Measurements from ENCODE around the gene GALNT5. TPM values are rescaled to one million over a fixed set of nuclear protein-coding genes. Genes with fewer than 3 reads are reported as not detected.
A peak's percentile ranks its signal among the peaks of the same experiment; 100 is the strongest.

GALNT5 gene
- total and polyA plus RNA-seq, 2 donors (not counting 3 experiments of a cell fraction or from before 2014, with no cell fraction given) = not detected

- DNase-seq (ENCODE audit: low read depth, low spot score) (peak; percentile 65), FAIRE-seq (peak; percentile 68)
- CTCF ChIA-PET = interaction anchor here (0.6 to 15.2 kb wide), 12 partner anchors 9 to 1955 kb away, joined by 3 to 249 read pairs (median 4); no protein-coding TSS in a partner anchor
- Histone ChIP-seq H3K36me3 (ENCODE audit: control insufficient read depth in 2 of 2, extremely low read depth in 1 of 2, insufficient read depth in 2 of 2, low read length in 2 of 2) (no peaks in the 10 kb centered on the region), H3K27me3 (ENCODE audit: control insufficient read depth in 2 of 2, insufficient read depth in 2 of 2, low read length in 2 of 2) (peaks cover 0 to 4% of the 10 kb centered on the region in 2 experiments), H4K20me1 (replicated peaks; ENCODE audit: control insufficient read depth, extremely low read depth, insufficient read depth, low read length) (no peaks in the 10 kb centered on the region), H3K9me3 (replicated peaks; ENCODE audit: control insufficient read depth, insufficient read depth, low read length) (no peaks in the 10 kb centered on the region), H3K4me3 (replicated peaks in 1 of 3; ENCODE audit: insufficient read depth in 1 of 3, low read depth in 1 of 3, low read length in 3 of 3) (no peak overlapping the region), H2AFZ (ENCODE audit: low read depth, low read length) (no peak overlapping the region), H3K27ac (ENCODE audit: insufficient read depth, low read depth, low read length) (no peak overlapping the region), H3K4me2 (ENCODE audit: insufficient read depth, low read length) (no peak overlapping the region), H3K79me2 (ENCODE audit: control insufficient read depth, insufficient read depth, low read length) (no peaks in the 10 kb centered on the region), H3K4me1 (ENCODE audit: control insufficient read depth, extremely low read depth, insufficient read depth, low read length) (no peaks in the 10 kb centered on the region), H3K9me1 (replicated peaks; ENCODE audit: control insufficient read depth, extremely low read depth, insufficient read depth, low read length) (no peaks in the 10 kb centered on the region), H3K9ac (replicated peaks; ENCODE audit: extremely low read depth, insufficient read depth, low read length) (no peak overlapping the region)
- POLR2A ChIA-PET = no interaction called here
- dilution Hi-C loops (cut with MboI; ENCODE audit: extremely low pct_ligation_motif_present, low sequenced_read_pairs) = no loop called here
- intact Hi-C loops (cut with micrococcal nuclease) = loop anchor here (1.0 to 5.0 kb wide), 4 partner anchors 25 to 1956 kb away; no protein-coding TSS in a partner anchor
- no TSS peak for BruUV-seq (replicated peaks)
- TF ChIP-seq POLR2AphosphoS5 (IDR thresholded peaks at IDR 0.05; ENCODE audit: insufficient read depth, low read depth, low read length) (no peak), POLR2A (IDR thresholded peaks at IDR 0.05; ENCODE audit: low read depth, low read length) (no peak), FOS (IDR thresholded peaks at IDR 0.05; ENCODE audit: borderline replicate concordance, insufficient read depth, low read length) (no peak), MAX (IDR thresholded peaks at IDR 0.05; ENCODE audit: insufficient read depth, insufficient read length) (no peak), CTCF (IDR thresholded peaks at IDR 0.05; ENCODE audit: extremely low read depth in 1 of 2, insufficient read depth in 1 of 2, low read depth in 1 of 2, low read length in 2 of 2) (peak; percentile 89 to 94), EZH2 (IDR thresholded peaks at IDR 0.05; ENCODE audit: borderline replicate concordance, low read depth, low read length, severe bottlenecking) (no peak)
These were observed 70.4 kb downstream of the GALNT5 start for GRCh38 chr2:157327621-157328500.
